Effector CD4-positive, alpha-beta T cell (primary cell): ENCODE results near the gene VWA5B2.

Experiments
- DNase-seq: peaks from one replicate; pipeline ENCODE4 v3.0.0-alpha.2; 2020

The VWA5B2 gene

DNA sequence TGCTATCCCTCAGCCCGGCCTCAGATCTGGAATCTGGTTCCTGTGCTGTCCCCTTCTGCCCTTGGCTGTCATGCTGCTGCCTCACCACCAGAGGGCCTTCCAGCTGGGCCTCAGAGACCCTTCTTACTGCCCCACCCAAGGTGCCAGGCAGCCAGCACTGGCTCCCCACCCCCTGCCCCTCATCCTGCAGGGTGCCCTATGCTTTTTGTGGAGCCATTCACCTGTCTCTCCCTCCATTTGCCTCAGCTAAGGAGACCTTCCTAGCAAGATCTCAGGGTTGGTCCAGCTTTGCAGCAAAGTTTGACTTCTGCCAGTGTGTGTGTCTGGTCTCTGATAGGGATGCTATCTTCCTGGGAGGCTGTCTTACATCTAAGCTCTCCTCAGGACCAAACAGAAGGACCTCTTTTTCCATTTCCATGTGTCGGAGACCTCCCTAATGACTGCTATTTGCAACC, 1.9 kb upstream of the VWA5B2 start:
- peak; percentile 41 for DNase-seq

DNA sequence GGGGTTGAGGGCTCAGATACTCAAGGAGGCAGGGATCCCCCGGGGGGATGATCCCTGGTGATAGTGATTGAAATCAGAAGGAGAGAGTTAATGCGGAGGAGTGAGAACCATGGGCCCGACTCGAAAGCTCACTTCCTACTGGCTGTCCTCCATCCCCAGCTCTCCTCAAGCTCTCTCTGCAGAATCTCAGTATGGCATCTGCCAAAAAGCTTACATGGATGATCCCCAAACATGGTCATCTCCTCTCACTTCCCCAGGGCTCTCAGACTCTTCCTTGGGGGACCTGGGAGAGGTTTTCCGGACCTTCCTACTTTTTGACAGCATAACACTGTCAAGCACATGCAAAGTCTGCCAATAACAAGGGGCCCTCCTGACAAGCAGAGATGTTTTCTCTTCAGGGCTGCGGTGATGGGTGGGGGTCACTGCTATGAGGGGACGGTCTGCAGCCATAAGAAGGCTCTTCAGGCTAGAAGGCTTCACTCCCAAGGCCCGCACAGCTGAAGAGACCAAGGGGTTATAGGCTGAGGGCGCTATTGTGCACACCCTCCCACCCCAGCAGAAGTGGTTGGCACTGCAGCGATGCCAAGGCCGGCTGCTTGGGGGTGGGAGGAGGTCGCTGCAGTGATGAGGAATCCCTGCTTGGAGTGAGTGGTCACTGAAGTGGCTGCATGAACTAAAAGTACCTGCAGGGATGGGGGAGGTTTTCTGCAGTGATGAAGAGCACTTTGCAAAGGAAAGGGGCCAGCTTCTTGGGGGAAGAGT, 828 bp upstream of the VWA5B2 start:
- DNase-seq = no peak

DNA sequence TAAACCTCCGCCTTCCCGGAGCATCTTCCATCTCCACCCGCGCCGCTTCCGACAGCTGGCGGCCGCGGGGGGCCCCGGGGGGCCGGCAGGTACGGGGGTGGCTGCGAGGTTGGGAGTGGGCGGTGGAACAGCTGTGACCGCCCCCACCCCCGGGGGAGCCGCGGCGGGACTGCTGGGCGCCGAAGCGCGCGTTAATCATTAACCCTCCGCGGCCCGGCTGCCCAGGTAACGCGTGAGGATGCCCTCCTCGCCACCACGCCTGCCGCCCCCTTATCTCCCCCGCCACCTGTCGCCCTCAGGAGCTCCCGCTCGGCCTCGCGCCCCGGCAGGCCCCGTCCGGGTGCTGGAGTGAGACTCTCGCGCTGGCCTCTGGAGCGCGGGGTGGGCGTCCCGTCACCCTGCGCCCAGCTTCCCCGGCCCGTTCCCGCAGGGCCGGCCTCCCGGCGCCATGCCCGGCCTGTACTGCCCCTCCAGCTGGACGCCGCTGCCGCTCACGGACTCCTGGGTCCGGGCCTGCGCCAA, 757 bp downstream of the VWA5B2 start:
- no peak for DNase-seq

DNA sequence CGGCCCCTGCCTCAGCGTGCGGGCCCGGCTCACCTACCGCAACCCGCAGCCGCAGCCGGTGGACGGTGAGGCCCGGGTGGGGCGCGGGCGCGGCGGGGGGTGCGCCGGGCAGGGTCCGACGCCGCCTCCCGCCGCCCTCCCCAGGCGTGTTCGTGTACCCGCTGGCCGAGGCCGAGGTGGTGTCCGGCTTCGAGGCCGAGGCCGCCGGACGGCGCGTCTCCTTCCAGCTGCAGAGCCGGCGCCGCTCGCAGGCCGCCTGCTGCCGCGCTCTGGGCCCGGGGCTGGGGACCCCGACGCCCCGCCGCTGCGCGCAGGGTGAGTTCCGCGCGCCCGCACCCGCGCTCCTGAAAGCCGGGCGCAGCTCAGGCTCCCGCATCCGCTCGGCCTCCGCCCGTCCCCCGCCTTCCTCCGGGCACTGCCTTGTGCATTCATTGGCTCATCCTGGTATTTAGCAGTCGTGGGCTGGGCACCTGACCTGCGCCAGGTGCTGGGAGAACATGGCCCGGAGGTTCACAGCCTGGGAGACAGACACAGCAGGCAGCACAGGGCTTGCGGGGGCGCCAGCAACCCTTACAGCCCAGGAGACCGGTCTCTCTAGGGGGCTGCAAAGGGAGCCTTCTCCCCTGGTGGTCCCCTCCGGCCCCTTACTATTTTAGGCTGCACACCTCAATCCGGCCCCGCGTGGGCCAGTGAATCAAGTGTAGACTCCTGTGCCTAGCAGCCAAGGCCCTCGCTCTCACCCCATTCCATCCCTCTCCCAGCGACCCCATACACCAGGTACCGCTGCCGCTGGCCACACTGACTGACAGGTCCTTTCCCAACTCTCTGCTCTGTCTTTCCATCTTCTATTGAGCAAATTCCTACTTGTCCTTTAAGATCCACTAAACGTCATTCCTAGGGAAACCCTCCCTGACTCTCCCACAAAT, 1.5 kb downstream of the VWA5B2 start:
- DNase-seq = no peak

DNA sequence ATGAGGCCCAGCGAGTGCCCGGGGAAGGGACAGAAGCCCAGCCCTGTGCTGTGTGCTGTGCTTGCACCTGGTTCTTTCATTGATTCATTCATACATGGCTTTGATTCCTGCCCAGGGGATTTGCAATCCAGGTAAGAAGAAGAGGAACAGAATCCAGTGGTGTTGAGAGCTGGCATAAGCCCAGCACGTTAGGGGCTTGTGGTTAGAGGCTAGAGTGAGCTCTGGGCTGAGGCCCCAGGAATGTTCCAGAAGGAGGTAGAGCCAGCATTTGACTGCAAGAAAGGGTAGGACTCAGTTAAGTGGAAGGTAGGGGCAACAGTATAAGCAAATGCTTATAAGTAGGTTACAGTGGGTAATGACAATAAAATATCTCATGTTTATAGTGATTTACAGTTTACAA, 2.3 kb downstream of the VWA5B2 start:
- DNase-seq = no peak

DNA sequence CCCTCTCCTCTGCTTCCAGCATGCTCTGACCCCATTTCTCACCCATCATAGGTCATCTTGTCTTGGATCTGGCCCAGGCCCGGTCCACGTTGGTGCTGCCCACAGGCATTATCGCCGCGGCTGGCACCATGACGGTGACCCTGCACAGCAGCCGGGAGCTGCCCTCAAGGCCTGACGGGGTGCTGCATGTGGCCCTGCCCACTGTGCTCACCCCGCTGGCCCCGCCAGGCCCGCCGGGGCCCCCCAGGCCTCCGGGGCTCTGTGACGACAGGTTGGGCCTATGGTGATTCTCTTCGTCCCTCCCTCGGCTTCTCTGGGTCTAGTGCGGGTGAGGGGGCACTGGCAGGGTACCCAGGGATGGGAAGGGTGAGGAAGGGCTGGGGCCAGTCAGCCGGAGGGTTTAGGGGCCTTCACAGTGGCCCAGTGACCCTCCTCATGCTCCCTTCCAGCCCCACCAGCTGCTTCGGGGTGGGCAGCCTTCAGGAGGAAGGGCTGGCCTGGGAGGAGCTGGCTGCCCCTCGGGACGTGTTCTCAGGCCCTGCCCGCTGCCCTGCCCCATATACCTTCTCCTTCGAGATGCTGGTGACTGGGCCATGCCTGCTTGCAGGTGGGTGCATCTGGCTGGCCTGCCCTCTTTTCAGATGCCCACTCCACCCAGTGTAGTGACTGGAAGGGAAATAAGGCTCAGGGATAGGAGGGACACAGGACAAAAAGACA, 3.9 kb downstream of the VWA5B2 start:
- DNase-seq = no peak

DNA sequence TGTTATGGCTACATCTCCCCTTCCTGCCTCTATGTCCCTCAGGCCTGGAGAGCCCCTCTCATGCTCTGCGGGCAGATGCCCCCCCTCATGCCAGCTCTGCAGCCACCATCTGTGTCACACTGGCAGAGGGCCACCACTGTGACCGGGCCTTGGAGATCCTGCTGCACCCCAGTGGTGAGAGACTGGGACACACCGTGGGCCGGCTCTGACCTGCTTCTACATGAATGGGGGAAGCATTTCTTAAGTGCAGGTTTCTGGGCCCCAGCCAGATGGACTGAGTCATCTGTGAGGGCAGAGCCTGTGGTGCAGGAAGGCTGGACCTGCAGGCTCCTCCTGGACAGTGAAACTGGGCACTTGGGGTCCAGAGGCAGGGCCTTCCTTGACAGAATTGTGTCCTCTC, 4.8 kb downstream of the VWA5B2 start:
- DNase-seq = no peak

DNA sequence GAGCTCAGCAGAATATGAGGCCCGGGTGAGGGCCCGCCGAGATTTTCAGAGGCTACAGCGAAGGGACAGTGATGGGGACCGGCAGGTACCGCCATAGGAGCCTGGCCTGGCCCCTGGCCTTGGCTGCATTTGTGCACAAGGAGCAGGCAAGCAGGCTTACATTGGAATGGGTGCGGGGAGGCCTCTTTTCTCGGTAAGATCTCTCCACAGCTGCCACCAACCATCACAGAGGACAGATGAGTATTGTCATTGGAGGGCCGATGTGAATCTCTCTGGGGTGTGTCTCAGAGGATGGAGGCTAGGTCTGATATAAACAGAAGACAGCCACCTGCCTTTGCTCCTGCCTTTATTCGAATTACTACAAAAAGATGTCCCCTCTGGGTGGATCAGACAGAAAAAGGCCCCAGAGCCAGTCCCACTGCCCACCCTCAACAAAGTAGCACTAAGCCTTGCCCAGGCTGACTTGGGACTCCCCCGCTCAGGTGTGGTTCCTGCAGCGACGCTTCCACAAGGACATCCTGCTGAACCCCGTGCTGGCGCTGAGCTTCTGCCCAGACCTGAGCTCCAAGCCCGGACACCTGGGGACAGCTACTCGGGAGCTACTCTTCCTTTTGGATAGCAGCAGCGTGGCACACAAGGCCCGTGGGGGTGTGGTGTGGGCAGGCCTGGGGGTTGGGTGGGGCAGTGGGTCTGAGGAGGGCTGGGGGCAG, 5.4 kb downstream of the VWA5B2 start:
- DNase-seq = no peak

DNA sequence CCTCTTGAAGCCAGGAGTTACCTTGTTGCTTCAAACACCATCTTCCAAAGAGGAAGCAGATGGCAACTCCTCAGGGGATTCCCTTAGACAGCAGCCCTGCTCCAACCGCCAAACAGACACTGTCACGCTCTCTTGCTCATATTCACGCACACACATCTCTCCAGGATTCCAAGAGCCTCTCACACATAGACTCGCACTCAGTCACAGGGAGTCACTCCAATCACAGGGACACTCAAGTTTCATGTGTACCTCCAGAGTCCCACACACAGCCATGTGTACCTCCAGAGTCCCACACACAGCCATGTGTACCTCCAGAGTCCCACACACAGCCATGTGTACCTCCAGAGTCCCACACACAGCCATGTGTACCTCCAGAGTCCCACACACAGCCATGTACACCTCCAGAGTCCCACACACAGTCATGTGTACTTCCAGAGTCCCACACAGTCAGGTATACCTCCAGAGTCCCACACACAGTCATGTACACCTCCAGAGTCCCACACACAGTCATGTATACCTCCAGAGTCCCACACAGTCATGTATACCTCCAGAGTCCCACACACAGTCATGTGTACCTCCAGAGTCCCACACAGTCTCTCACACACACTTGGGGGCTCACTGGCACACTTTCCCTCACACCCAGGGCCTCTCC, 6.1 kb downstream of the VWA5B2 start:
- DNase-seq = no peak

DNA sequence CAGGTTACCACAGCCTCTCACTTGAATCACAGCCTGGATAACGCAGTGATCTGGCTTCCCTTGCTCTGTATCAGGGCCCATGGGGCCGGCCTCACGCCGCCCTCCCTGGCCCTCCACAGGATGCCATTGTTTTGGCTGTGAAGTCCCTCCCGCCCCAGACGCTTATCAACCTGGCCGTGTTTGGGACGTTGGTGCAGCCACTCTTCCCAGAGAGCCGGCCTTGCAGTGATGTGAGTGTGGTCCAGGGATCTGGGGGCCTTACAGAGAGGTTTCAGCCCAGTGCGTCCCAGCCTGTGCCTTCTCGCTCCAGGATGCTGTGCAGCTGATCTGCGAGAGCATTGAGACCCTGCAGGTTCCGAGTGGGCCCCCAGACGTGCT, 6.6 kb downstream of the VWA5B2 start:
- no peak for DNase-seq

DNA sequence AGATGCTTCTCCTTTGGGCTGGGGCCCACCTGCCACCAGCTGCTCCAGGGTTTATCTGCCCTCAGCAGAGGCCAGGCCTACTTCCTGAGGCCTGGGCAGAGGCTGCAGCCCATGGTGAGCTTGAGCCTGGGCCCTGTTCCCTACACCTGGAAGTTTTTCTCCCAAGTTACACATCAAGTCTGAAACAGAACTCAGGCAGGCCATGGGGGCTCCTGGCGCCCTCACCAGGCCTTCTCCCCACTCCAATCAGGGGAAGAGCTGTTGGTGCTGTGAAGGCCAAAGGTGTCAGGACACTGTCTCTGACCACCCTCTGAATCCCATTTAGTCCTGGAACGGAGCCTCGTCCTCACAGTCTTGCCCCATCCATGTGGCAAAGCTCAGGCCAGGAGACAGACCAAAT, 7.3 kb downstream of the VWA5B2 start:
- DNase-seq = no peak

DNA sequence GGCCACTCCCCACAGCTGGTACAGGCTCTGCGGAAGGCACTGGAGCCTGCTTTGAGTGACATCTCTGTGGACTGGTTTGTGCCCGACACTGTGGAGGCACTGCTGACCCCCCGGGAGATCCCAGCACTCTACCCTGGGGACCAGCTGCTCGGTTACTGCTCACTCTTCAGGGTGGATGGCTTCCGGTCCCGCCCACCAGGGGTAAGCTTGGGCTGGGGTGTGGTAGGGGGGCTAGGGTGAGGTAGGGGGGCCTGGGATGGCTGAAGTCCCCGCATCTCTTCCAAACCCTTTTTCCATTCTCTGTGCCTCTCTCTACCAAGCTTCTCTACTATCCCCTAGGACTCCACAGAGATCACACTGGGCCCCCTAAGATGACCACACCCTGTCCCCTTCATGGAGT, 7.8 kb downstream of the VWA5B2 start:
- no peak for DNase-seq

DNA sequence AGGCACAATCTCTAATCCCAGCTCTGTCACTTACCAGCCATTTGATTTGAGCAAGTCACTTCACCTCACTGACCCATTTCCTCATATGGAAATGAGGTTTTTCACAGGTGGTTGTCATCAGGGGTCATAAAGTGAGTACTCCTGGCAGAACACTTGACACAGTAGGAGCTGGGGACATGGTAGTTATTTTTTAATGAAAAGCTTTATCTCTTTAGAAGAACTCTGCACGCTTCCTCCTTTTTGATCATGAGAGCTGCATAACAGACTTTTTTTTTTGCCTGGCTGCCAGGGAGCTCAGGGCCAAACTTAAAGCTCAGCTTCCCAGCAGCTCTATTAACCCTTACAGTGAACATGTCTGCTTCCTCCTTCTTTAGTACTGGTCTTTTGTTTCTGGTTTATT, 8.4 kb downstream of the VWA5B2 start:
- DNase-seq = no peak

DNA sequence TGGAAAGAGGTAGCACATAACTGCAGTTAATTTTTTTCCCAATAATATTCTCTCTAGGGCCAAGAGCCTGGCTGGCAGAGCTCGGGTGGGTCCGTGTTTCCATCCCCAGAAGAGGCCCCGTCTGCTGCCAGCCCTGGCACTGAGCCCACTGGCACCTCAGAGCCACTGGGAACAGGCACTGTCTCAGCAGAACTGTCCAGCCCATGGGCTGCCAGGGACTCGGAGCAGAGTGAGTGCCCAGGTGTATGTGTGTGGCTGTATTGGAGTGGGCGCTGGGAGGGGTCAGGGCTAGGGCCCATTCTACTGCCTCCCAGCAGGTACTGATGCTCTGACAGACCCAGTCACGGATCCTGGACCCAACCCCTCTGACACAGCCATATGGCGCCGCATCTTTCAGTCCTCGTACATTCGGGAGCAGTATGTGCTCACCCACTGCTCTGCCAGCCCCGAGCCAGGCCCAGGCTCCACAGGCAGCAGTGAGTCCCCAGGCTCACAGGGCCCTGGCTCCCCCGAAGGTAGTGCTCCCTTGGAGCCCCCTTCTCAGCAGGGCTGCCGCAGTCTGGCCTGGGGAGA, 8.9 kb downstream of the VWA5B2 start:
- DNase-seq = no peak

DNA sequence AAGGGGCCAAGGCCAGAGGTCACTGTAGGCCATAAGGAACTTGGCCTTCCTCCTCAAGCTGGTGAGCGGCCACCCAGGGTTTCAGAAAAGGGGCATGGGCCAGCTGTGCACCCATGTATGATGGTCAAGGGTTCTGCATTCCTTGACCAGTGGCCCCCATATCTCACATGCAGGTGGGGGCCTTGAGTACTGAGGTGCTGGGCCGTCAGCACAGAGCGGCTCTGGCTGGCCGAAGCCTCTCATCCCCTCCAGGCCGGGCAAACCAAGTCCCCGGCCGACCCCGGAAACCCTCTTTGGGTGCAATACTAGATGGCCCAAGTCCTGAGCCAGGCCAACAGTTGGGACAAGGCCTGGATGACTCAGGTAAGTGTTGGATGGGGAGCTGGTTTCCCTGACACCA, 9.8 kb downstream of the VWA5B2 start:
- no peak for DNase-seq

DNA sequence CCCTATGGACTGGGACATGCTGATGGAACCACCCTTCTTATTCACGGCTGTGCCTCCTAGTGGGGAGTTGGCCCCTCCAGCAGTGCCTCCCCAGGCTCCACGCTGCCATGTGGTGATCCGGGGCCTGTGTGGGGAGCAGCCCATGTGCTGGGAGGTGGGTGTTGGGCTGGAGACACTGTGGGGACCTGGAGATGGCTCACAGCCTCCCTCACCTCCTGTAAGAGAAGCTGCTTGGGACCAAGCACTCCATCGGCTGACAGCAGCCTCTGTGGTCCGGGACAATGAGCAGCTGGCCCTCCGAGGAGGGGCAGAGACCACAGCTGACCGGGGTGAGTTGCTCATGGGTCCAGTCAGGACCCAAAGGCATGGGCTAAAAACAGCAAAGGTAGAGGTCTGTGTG, 10.3 kb downstream of the VWA5B2 start:
- no peak for DNase-seq

DNA sequence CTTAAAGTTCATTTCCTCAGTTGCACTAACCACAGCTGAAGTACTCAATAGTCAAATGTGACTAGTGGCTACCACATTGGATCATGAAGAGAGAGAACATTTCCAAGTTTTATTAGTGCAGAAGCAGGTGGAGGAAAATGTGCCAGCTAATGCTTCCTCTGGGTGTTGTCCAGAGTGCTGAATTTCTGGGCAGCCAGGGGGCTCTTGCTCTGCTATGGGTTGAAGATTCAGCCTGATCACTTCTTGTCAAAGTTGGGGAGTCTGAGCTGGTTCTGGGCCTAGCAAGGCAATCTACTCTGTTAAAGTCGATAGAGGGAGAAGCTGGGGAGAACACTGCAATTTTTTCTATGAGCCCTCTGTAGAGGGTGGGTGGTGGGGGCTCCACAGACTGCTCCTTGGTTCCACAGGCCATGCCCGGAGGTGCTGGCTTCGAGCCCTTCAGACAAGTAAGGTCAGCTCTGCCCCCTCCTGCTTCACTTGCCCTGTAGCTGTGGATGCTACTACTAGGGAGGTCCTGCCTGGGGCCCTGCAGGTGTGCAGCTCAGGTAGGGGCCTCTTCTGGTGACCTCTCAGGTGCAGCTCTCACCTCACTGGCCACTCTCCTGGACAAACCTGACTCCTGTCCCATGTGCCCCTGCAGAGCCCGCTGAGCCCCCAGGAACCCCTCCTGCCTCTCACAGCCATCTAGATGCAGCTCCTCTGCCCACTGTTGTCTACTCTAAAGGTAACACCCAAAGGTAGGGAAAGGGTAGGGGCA, 11.2 kb downstream of the VWA5B2 start:
- DNase-seq = no peak

DNA sequence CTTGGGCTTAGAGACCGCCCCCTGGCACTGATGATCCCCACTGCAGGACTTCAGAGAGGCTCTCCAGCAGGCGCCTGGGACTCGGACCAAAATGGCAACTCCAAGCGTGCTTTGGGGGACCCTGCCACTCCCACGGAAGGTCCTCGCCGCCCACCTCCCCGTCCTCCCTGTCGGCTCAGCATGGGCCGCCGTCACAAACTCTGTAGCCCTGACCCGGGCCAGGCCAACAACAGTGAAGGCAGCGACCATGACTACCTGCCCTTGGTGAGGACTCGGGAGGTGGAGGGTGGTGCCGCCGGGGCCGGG, 11.7 kb downstream of the VWA5B2 start:
- no peak for DNase-seq

DNA sequence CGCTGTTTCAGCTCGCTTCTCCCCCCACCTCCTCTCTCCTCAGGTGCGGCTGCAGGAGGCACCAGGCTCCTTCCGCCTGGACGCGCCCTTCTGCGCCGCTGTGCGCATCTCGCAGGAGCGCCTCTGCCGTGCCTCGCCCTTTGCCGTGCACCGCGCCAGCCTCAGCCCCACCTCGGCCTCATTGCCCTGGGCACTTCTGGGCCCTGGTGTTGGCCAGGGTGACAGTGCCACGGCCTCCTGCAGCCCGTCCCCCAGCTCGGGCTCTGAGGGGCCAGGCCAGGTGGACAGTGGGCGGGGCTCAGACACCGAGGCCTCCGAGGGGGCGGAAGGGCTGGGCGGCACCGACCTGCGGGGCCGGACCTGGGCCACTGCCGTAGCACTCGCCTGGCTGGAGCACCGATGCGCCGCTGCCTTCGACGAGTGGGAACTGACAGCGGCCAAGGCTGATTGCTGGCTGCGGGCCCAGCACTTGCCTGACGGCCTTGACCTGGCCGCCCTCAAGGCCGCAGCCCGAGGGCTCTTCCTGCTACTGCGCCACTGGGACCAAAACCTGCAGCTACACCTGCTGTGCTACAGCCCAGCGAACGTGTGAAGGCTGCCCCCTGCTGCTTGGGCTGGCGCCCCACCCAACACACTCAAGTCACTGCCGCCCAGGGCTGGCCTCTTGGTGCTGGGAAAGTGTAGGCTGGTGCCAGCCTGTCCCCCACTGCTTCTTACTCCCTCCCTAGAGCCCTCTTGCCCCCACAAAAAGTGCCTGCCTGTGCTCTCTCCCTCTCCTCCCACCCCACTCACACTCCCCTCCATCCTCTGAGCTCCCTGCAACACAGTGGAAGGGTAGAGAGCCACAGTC, 12.3 kb downstream of the VWA5B2 start:
- DNase-seq = no peak

DNA sequence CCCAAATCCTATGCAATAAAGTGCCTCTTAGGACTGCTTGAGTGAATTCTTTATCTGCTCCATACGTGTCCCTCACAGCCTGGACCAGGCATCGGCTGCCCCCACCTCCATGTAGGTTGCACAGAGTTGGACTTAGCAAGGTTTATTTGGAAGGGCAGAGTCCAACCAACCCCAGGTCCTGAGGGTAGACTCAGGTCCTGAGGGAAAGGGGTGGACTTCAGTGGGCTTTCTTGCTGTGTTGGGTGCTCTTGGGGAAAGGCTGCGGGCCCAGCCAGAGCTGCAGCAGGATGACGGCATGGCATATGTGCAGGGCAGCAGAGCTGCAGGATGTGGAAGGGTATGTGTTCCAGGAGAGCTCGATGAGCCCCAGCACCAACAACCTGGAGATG, 12.9 kb downstream of the VWA5B2 start:
- DNase-seq = no peak
